Measurements from ENCODE around the gene LBHD1. TPM values are rescaled to one million over a fixed set of nuclear protein-coding genes. Genes with fewer than 3 reads are reported as not detected.
A peak's percentile ranks its signal among the peaks of the same experiment; 100 is the strongest.
"Not testable (repeated sequence)": the region's sequence is repeated elsewhere in the genome, so short reads cannot be mapped to it uniquely, and the experiment has no call there.

The LBHD1 gene
- total and polyA plus RNA-seq, 2 of the 4 experiments (the other 2 are of a cell fraction), result 1.6 to 4.0 TPM

DNA sequence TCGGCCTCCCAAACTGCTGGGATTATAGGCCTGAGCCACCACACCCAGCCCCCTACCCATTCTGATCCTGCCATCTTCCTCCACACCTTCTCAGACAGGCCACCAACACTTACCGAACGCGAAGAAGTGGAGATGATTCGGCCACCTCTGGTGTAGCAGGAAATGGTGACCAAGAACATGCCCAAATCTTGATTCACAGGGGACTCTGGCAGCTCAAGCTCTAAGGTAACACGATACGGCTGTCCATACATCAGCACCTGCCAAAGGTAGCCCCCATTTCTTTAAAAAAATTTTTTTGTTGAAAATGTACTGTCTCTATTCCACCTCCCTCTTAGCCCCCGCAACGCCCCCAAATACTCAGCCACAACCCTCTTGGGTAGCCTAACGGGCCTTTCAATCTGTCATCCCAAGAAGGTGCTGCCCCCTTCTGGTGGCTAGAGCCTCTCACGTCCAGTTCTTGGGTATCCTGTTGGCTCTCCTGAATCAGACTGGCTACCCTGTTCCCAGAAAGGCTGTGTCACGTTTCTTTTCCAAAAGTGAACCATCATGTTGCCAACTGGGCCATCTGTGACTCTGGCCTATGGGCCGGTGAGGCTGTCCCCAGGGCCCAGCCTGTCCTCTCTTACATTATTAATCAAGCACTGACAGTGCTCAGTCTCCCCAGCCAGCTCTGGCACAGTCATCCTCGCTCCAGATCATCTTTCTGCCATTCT lies 22.5 kb upstream of the LBHD1 start:
- dilution Hi-C loops (cut with HindIII; ENCODE audit: low sequenced_read_pairs, unreplicated experiment) (no loop called here), in situ Hi-C loops (cut with MboI; ENCODE audit: low sequenced_read_pairs) (loop anchor here (10.0 kb wide), 1 partner anchor 300 kb away; no protein-coding TSS in a partner anchor), intact Hi-C loops (cut with micrococcal nuclease) (loop anchor here (1.0 to 10.0 kb wide), 4 partner anchors 14 to 314 kb away; partner anchors contain the start of gene TUT1)
- Histone ChIP-seq H3K4me1 (ENCODE audit: control insufficient read depth, insufficient read depth, low read length) (peaks cover 2% of the 10 kb centered on the region; the same call in 1 of the 2 replicates), H4K5ac (ENCODE audit: low read depth, low read length) (no peak overlapping the region), H3K4me2 (ENCODE audit: low read depth, low read length) (no peak overlapping the region), H3K23ac (ENCODE audit: low read depth, low read length) (no peak overlapping the region), H3K4ac (ENCODE audit: low read depth, low read length) (no peak overlapping the region; the same call in 1 of the 2 replicates), H2BK20ac (ENCODE audit: low read depth, low read length) (no peak overlapping the region), H2AK9ac (replicated peaks; ENCODE audit: low read depth, low read length, poor library complexity) (peak overlapping the region; percentile 73), H3K36me3 (ENCODE audit: control insufficient read depth, insufficient read depth, low read length) (peaks cover 22% of the 10 kb centered on the region), H2BK5ac (ENCODE audit: low read depth, low read length, poor library complexity, severe bottlenecking) (no peak overlapping the region), H3K79me1 (ENCODE audit: low read depth in 1 of 2, low read length in 2 of 2) (peaks cover 0 to 7% of the 10 kb centered on the region in 2 experiments; a peak in 2 of 4 replicates), H2BK120ac (ENCODE audit: low read depth, low read length) (no peak overlapping the region), H3K4me3 (ENCODE audit: insufficient read depth, low read depth, low read length) (no peak overlapping the region), H4K8ac (ENCODE audit: low read depth in 2 of 2, low read length in 2 of 2) (no peak overlapping the region), H3K27ac (ENCODE audit: insufficient read depth, low read length) (no peak overlapping the region), H2AFZ (replicated peaks; ENCODE audit: low read length, poor library complexity) (peak overlapping the region; percentile 44), H2AK5ac (ENCODE audit: low read depth, low read length) (peak overlapping the region; percentile 28; the same call in 1 of the 2 replicates), H3K9me1 (ENCODE audit: insufficient read depth, low read length) (peaks cover 6% of the 10 kb centered on the region; the same call in 1 of the 2 replicates), H3K14ac (replicated peaks; ENCODE audit: low read depth, low read length) (no peak overlapping the region; the same call in 1 of the 2 replicates), H3K27me3 (ENCODE audit: control insufficient read depth, insufficient read depth, low read length) (no peaks in the 10 kb centered on the region), H3K56ac (ENCODE audit: extremely low read depth, insufficient read depth, low read length) (no peak overlapping the region), H2BK15ac (ENCODE audit: low read depth, low read length) (no peak overlapping the region), H3K9me3 (ENCODE audit: control insufficient read depth, insufficient read depth, low read length) (no peaks in the 10 kb centered on the region), H3K9ac (ENCODE audit: low read depth, low read length) (no peak overlapping the region), H4K91ac (ENCODE audit: insufficient read depth, low read depth, low read length) (no peak overlapping the region), H3K18ac (ENCODE audit: low read depth, low read length) (no peak overlapping the region), H4K20me1 (ENCODE audit: insufficient read depth, low read length) (0 out of 2 replicates have a peak, but pooled peaks cover 6% of the 10 kb centered on the region)
- POLR2A ChIA-PET (ENCODE audit: unreplicated experiment), result interaction anchor here (0.7 kb wide), 1 partner anchor 152 kb away, joined by 8 read pairs; no protein-coding TSS in a partner anchor
- WGBS, 2 experiments (ENCODE audit: extremely low coverage in 2 of 2, insufficient read length in 1 of 2), result 28% methylated on average over 5 of the region's 14 CpGs; no CpG with 5 or more reads in 1 of the 2 experiments
- TF ChIP-seq FOS (IDR thresholded peaks at IDR 0.05; ENCODE audit: low read depth, low read length) (no peak), RAD21 (IDR thresholded peaks at IDR 0.05; ENCODE audit: low read length) (peak; percentile 72), SMC3 (IDR thresholded peaks at IDR 0.05; ENCODE audit: low read depth, low read length) (peak; percentile 68)
- TF ChIP-seq, protein P1, sequence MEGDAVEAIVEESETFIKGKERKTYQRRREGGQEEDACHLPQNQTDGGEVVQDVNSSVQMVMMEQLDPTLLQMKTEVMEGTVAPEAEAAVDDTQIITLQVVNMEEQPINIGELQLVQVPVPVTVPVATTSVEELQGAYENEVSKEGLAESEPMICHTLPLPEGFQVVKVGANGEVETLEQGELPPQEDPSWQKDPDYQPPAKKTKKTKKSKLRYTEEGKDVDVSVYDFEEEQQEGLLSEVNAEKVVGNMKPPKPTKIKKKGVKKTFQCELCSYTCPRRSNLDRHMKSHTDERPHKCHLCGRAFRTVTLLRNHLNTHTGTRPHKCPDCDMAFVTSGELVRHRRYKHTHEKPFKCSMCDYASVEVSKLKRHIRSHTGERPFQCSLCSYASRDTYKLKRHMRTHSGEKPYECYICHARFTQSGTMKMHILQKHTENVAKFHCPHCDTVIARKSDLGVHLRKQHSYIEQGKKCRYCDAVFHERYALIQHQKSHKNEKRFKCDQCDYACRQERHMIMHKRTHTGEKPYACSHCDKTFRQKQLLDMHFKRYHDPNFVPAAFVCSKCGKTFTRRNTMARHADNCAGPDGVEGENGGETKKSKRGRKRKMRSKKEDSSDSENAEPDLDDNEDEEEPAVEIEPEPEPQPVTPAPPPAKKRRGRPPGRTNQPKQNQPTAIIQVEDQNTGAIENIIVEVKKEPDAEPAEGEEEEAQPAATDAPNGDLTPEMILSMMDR (conservative IDR thresholded peaks at IDR 0.05; ENCODE audit: low read depth, low read length), result peak; percentile 73
- DNase-seq, result peak; percentile 82
- CTCF ChIA-PET, result interaction anchor here (0.6 to 3.0 kb wide), 5 partner anchors 9 to 300 kb away, joined by 3 to 11 read pairs (median 4); no protein-coding TSS in a partner anchor
- BruUV-seq (replicated peaks), result no TSS peak
- peak; percentile 92 for ATAC-seq (ENCODE audit: low read depth)

DNA sequence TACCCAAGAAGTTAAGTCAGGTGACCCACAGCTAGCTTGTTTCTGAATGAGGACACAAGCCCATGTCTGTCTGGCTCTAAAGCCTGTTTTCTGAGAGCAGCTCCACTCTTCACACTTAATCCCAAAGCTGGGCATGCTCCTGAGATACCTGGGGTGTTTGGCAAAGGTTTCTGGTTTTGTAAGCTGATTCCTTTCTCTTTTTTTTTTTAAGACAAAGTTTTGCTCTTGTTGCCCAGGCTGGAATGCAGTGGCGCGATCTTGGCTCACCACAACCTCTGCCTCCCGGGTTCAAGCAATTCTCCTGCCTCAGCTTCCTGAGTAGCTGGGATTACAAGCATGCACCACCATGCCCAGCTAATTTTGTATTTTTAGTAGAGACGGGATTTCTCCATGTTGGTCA lies 21.6 kb upstream of the LBHD1 start:
- H3K18ac ChIP-seq (ENCODE audit: low read depth, low read length); H4K91ac ChIP-seq (ENCODE audit: insufficient read depth, low read depth, low read length); H3K4me3 ChIP-seq (ENCODE audit: insufficient read depth, low read depth, low read length); H3K4me1 ChIP-seq (ENCODE audit: control insufficient read depth, insufficient read depth, low read length); dilution Hi-C loops (cut with HindIII; ENCODE audit: low sequenced_read_pairs, unreplicated experiment); H2BK15ac ChIP-seq (ENCODE audit: low read depth, low read length); H2BK20ac ChIP-seq (ENCODE audit: low read depth, low read length); H3K4ac ChIP-seq (ENCODE audit: low read depth, low read length); H2BK5ac ChIP-seq (ENCODE audit: low read depth, low read length, poor library complexity, severe bottlenecking); H3K27ac ChIP-seq (ENCODE audit: insufficient read depth, low read length); H3K9me1 ChIP-seq (ENCODE audit: insufficient read depth, low read length); H2AK9ac ChIP-seq (replicated peaks; ENCODE audit: low read depth, low read length, poor library complexity); H2BK120ac ChIP-seq (ENCODE audit: low read depth, low read length); H4K8ac ChIP-seq (ENCODE audit: low read depth in 2 of 2, low read length in 2 of 2); H3K4me2 ChIP-seq (ENCODE audit: low read depth, low read length); H3K14ac ChIP-seq (replicated peaks; ENCODE audit: low read depth, low read length); BruUV-seq (replicated peaks); H3K9ac ChIP-seq (ENCODE audit: low read depth, low read length); H3K56ac ChIP-seq (ENCODE audit: extremely low read depth, insufficient read depth, low read length); H3K27me3 ChIP-seq (ENCODE audit: control insufficient read depth, insufficient read depth, low read length); DNase-seq; H3K23ac ChIP-seq (ENCODE audit: low read depth, low read length); H2AK5ac ChIP-seq (ENCODE audit: low read depth, low read length); H2AFZ ChIP-seq (replicated peaks; ENCODE audit: low read length, poor library complexity); H3K79me1 ChIP-seq (ENCODE audit: low read depth in 1 of 2, low read length in 2 of 2); POLR2A ChIA-PET (ENCODE audit: unreplicated experiment); H4K20me1 ChIP-seq (ENCODE audit: insufficient read depth, low read length); H4K5ac ChIP-seq (ENCODE audit: low read depth, low read length); H3K9me3 ChIP-seq (ENCODE audit: control insufficient read depth, insufficient read depth, low read length); ATAC-seq (ENCODE audit: low read depth): not testable (repeated sequence)
- intact Hi-C loops (cut with micrococcal nuclease) (loop anchor here (1.0 to 10.0 kb wide), 4 partner anchors 13 to 313 kb away; partner anchors contain the start of gene TUT1), in situ Hi-C loops (cut with MboI; ENCODE audit: low sequenced_read_pairs) (loop anchor here (10.0 kb wide), 1 partner anchor 299 kb away; no protein-coding TSS in a partner anchor)
- WGBS, 2 experiments (ENCODE audit: extremely low coverage in 2 of 2, insufficient read length in 1 of 2), result no CpG with 5 or more reads among the region's 4 CpGs
- peaks cover 22% of the 10 kb centered on the region for H3K36me3 ChIP-seq (ENCODE audit: control insufficient read depth, insufficient read depth, low read length)
- CTCF ChIA-PET, result interaction anchor here (0.9 to 3.0 kb wide), 4 partner anchors 10 to 298 kb away, joined by 4 to 11 read pairs (median 5); no protein-coding TSS in a partner anchor
